Panc1 (cell line): ENCODE results near the gene TMEM138.

Experiments
- POLR2AphosphoS5 ChIP-seq: IDR thresholded peaks from 2 replicates; pipeline ENCODE4 v1.6.1; 2012; ENCODE audit warnings: mild to moderate bottlenecking, low read depth, low read length, moderate library complexity
- TF ChIP-seq, protein P1 (sequence below): fragments of 450-650 bp; IDR thresholded peaks from 2 replicates; pipeline ENCODE4 v1.5.1; 2017; ENCODE audit warnings: mild to moderate bottlenecking

DNA sequence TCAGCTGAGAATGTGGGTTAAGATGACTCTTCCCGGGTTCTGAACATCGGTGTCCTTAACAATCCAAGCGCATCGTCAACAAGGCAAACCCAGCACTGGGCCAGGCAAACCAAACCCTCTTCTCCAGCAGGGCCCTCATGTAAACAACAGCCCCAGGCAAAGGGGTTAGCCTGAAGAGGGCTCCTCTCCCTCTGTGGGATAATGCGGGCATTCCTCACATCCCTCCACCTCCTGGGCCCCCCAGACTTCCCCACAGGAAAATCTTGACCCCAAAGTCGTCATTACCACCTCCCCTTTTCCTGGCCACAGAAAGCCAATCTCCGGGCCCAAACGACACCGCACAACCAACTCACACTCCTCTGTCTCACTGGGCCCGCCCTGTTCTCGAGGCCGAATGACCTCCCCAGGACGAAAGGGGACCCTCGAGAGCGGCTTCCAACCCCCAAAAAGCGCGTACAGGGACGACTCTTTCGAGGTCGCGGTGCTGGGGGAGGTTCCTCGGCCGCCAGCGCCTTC lies 29.8 kb upstream of the TMEM138 start:
- TF ChIP-seq, protein P1, sequence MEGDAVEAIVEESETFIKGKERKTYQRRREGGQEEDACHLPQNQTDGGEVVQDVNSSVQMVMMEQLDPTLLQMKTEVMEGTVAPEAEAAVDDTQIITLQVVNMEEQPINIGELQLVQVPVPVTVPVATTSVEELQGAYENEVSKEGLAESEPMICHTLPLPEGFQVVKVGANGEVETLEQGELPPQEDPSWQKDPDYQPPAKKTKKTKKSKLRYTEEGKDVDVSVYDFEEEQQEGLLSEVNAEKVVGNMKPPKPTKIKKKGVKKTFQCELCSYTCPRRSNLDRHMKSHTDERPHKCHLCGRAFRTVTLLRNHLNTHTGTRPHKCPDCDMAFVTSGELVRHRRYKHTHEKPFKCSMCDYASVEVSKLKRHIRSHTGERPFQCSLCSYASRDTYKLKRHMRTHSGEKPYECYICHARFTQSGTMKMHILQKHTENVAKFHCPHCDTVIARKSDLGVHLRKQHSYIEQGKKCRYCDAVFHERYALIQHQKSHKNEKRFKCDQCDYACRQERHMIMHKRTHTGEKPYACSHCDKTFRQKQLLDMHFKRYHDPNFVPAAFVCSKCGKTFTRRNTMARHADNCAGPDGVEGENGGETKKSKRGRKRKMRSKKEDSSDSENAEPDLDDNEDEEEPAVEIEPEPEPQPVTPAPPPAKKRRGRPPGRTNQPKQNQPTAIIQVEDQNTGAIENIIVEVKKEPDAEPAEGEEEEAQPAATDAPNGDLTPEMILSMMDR, result no peak
- TF ChIP-seq POLR2AphosphoS5, result no peak
